Inferior parietal cortex (tissue), 1 donor: ENCODE measurements around the gene SUPT5H.
"Not testable (repeated sequence)": the region's sequence is repeated elsewhere in the genome, so short reads cannot be mapped to it uniquely, and the experiment has no call there.

Experiments
- DNase-seq: peaks from one replicate; pipeline ENCODE4 v3.0.0-alpha.2; 2016; ENCODE audit errors: extremely low spot score

The SUPT5H gene

DNA sequence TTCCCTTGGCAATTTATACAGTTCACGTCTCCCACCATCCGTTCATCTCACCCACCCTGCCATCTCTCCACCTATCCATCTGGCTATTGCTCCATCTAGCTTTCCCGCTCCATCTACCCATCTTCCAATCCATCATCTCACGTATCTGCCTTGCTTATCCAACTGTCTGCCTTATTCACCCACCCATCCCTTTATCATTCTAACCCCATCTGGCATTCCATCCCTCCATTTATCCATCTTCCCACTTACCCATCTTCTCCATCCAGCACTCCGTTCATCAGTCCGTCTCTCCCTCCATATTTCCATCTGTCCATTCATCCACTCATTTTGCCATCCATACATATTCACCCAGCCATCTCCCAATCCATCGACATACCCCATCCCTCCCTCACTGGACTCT lies 19.6 kb upstream of the SUPT5H start:
- DNase-seq, result no peak

GRCh38 chr19:39426170-39426569 lies 19.2 kb upstream of the SUPT5H start:
- no peak for DNase-seq

DNA sequence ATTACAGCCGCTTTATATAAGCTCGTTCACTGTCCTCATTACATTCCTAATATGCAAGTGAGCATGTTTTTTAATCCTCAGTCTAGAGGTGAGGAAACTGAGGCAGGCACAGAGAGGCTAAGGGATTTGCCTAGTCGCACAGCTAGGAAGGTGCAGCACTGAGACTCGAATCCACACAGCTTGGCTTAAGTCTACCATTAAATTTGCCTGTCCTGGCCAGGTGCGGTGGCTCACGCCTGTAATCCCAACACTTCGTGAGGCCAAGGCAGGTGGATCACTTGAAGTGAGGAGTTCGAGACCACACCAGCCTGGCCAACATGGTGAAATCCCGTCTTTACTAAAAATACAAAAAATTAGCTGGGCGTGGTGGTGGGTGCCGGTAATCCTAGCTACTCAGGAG lies 17.7 kb upstream of the SUPT5H start:
- DNase-seq, result no peak

- DNase-seq, result no peak
Observed at GRCh38 chr19:39428283-39429112, 16.9 kb upstream of the SUPT5H start.

DNA sequence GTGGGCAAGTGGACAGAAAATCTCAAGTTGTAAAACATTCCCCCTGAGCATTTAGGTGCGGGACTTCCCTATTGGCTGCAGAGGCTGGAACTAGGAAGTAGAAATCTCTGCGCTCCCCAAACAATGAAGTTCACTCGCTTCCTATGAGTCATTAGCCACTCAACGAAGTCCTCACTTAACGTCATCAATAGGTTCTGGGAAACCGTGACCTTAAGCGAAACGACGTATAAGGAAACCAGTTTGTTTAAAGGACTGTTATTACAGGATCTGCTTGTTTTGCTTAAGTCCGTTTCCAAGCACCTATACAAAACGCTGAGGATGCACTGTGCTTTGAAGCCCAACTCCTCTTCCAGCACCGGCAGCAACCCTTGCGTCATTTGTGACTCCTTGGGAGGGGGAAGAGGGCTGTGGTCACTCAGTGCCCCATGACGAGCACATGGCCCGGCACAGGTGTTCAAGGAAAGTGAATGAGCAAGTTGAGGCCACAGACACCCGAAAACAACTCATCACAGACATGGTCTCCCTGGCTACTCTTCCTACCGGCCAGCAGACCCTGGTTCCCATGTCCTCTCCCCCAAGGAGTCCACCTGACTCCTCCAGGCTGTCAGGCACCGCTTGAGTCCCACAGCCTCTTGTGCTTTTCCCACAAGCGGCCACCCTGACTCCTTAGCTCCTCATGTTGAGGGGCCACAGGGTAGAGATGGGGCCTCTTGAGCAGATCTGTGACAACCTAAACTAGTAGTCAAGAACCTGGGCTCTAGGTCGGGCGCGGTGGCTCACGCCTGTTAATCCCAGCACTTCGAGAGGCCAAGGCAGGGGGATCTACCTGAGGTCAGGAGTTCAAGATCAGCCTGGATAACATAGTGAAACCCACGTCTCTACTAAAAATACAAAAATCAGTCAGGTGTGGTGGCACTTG lies 14.4 kb upstream of the SUPT5H start:
- no peak for DNase-seq

DNA sequence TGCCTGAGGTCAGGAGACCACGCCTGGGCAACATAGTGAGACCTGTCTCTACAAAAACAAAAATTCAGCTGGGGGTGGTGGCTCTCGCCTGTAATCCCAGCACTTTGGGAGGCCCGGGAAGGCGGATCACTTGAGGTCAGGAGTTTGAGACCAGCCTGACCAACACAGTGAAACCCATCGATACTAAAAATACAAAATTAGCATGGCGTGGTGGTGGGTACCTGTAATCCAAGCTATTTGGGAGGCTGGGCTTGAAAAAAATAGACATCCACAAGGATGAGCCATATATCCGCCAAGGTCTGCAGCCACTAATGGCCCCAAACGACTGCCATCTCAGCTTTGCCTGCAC lies 12.7 kb upstream of the SUPT5H start:
- DNase-seq, result no peak

DNA sequence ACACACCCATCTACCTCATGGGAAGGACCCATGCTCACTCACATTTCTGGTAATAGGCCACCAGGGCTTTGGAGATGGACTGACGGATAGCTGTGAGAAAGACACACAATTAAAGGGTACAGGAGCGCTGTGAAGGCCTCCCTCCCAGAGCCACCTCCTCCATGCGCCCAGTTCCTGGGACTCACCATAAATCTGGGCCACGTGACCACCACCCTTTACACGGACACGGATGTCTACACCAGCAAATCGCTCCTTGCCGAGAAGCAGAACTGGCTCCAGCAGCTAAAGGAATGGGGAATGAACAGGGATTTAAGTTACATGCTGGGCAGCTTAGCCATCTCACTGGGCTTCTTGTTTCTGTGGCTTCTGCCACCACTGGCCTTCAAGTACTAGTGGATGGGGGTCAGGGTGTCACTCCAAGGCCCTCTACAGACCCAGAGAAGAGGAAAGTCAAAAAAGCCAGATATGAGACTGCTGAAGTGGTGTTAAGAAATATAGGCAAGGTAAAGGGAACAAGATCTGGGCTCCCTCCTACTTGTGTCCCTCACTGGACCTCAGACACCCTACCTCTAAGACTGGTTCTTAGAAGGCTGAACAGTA lies 11.8 kb upstream of the SUPT5H start:
- DNase-seq, result no peak

DNA sequence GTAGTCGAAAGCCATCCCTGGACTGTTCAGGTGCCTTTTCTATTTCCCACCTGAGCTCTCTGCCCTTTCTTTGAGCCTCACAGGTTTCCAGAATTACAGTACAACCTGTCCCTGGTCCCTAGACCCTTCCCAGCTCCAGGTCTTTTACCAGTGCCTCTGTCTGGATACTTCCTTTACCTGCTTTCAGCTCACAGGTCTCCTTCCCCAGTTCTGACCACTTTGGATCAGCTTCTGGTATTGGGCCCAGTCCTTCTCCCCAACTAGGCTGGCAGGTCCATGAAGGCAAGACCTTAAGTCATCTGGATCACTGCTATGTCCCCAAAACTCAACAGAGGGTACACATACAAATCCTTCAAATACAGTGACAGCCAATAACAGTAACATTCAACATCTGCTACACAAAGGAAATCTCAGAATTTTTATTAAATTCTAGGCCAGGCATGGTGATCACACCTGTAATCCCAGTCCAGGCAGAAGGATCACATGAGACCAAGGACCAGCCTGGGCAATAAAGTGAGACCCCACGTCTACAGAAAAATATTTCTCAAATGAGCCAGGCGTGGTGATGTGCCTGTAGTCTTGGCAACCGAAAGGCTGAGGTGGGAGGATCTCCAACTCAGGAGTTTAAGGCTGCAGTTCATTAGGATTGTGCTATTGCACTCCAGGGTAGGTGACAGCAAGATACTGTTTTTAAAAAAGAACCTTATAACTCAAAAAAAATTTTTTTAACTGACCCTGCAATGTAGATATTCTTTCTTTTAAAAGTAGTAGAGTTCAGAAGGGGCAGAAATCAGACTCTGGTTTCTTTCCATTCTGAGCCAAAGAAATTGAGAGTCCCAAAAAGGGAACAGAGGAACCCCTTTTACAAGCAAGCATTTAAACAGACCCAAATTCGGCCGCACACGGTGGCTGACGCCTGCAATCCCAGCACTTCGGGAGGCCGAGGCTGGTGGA lies 11.0 kb upstream of the SUPT5H start:
- no peak for DNase-seq

DNA sequence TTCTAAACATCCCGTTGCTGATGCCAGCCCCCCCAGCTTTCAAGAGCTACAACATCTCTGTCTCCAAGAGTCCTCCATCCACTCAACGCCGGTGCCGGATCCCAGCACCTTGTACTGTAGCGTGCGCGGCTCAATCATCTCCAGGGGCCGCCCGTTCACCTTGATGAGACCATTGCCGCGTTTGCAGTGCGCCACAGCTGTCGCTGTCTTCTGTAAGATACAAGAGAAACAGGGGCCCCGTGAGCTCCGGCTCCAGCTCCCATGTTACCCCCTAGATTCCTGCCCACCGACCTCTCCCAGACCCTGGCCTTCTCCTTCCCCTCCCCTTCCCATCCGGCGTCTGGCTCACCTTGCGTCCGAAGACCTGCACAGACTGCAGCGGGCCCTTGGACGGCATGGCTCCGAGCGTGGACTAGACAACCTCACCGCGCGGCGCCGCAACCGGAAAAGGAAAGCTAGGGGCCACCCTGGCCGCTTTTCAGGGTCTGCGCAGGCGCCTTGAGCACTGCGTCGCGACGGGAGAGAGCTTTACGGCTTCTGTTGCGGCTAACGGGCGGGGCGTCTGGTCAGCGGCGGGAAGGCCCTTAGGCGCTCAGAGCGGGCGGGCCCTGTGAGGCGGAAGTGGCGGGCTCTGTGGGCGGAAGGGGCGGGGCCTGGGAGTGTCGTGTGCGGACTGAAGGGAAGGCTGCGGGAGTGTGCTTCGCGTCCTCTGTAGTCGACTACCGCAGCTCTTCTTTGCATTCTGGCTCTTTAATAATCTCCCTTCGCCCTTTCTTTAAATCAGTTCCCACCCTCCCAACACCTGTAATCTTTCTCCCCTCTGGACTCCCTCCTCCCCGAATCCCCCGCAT lies 9.7 kb upstream of the SUPT5H start, which contains the start of gene RPS16:
TSS of gene RPS16 (minus strand) at position 451 of the 851 bp plus-strand sequence. CDS start at position 397, 54 bp downstream.
- DNase-seq, result peak; percentile 97

GRCh38 chr19:39436350-39436716 lies 9.0 kb upstream of the SUPT5H start:
- DNase-seq, result no peak

- DNase-seq, result no peak
Observed at GRCh38 chr19:39438270-39438934, 7.0 kb upstream of the SUPT5H start.

DNA sequence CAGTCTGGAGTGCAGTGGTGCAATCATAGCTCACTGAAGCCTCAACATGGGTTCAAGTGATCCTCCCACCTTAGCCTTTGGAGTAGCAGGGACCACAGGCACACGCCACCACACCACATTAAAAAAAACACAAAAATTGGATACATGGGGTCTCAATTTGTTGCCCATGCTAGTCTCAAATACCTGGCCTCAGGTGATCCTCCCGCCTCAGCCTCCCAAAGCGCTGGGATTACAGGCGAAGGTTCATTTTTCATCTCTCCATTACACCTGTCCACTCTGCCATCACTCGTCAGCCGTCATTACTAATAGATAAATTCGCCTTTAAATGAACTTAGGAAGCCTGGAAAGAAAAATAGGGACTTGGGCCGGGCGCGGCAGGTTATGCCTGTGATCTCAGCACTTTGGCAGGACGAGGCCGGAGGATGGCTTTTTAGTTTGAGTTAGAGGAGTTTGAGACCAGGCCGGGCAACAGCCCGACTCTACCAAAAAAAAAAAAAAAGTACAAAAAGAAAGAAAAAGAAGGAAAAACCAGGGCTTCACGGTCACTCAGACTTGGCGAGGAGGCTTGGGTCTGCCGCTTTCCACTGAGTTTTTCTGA lies 685 bp upstream of the SUPT5H start:
- no peak for DNase-seq

DNA sequence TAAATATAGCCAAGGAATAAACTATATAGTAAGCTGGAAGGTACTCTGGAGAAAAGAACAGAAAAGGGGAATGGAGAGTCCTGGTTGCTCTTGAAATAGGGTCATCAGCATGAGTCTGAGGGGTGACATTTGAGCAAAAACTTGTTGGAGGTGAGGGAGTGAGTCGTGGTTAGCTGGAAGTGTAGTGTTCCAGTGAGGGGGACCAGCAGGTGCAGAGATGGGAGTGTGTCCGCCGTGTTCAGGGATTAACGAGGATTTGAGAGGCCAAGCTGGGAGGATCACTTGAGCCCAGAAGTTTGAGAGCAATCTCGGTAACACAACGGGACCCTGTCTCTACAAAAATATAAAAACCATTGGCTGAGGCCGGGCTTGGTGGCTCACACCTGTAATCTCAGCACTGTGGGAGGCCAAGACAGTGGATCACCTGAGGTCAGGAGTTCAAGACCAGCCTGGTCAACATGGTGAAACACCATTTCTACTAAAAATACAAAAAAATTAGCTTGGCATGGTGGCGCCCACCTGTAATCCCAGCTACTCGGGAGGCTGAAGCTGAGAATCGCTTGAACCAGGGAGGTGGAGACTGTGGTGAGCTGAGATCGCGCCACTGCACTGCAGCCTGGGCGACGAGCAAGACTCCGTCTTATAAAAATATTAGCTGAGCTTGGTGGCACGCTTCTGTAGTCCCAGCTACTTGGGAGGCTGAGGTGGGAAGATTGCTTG lies 1.1 kb downstream of the SUPT5H start:
- DNase-seq, result no peak

DNA sequence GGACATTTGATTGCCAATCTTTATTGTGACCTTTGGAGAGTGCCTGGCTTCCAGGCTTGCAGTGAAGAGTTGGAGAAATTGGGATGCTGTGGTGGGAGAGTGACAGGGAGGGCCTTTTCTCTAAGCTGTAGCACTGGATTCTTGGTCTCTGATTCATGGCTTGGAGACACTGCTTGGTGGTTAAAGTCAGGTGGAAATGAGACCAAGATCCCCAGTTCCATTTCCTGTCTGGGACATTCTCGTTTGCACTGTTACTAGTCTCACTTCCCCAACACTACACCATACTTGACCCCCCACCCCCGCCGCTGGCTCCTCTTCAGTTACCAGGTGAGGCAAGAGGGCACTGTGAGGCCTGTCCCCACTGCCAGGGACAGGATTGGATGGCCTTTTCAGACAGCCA lies 2.9 kb downstream of the SUPT5H start:
- DNase-seq, result no peak

GRCh38 chr19:39449116-39449797 lies 3.9 kb downstream of the SUPT5H start:
- DNase-seq, result no peak

- not testable (repeated sequence) for DNase-seq
Observed at GRCh38 chr19:39451257-39451656, 5.9 kb downstream of the SUPT5H start.

DNA sequence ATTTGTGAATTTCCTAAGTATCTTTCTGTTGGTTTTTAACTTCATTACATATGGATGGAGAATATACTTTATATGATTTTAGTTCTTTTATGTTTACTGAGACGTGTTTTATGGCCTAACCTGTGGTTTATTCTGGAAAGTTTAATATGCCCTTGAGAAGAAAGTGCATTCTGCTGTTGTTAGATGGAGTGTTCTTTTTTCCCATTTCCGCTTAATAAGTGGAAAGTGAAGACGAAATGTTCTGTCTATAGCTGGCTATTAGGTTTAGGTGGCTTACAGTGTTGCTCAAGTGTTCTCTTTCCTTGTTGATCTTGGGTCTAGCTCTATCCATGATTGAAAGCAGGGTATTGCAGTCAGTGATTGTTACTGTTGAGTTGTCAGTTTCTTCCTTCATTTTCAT lies 18.0 kb downstream of the SUPT5H start:
- no peak for DNase-seq
